GM23338 (cell line): ENCODE data around the gene ALDH18A1. TPM values are rescaled to one million over a fixed set of nuclear protein-coding genes. Genes with fewer than 3 reads are reported as not detected.

Experiments used
- ATAC-seq: fragments of 200-7000 bp; cut with Tn5 transposase; 3 replicates; pipeline ENCODE4 v1.9.1; 2020
- DNase-seq: peaks from one replicate; pipeline ENCODE4 v3.0.0-alpha.2; 2015; ENCODE audit warnings: low spot score
- H2AFZ ChIP-seq: fragments of 200-600 bp; sonication (generic); 2 replicates; pipeline ENCODE4 v1.8.0; 2016; ENCODE audit warnings: antibody characterized with exemption, mild to moderate bottlenecking, moderate library complexity
- H3F3A ChIP-seq: fragments of 200-600 bp; sonication (generic); replicated peaks from 2 replicates; pipeline ENCODE4 v1.8.0; 2017; ENCODE audit warnings: antibody characterized with exemption, mixed run types, low read depth
- H3K27ac ChIP-seq: fragments of 200-600 bp; sonication (generic); 2 replicates; pipeline ENCODE4 v1.6.1; 2016; ENCODE audit warnings: low read depth
- H3K27me3 ChIP-seq: fragments of 200-600 bp; sonication (generic); 2 replicates; pipeline ENCODE4 v1.8.0; 2016; ENCODE audit warnings: mild to moderate bottlenecking, mixed run types, moderate library complexity; ENCODE audit not compliant: insufficient read depth
- H3K36me3 ChIP-seq: fragments of 200-600 bp; sonication (generic); 2 replicates; pipeline ENCODE4 v1.8.0; 2016; ENCODE audit warnings: mild to moderate bottlenecking; ENCODE audit not compliant: insufficient read depth
- H3K4me1 ChIP-seq: fragments of 200-600 bp; sonication (generic); 2 replicates; pipeline ENCODE4 v1.8.0; 2016; ENCODE audit warnings: mild to moderate bottlenecking, moderate library complexity; ENCODE audit not compliant: insufficient read depth
- H3K4me2 ChIP-seq: fragments of 200-600 bp; sonication (generic); 2 replicates; pipeline ENCODE4 v1.7.1; 2017; ENCODE audit warnings: mixed run types
- H3K4me3 ChIP-seq: fragments of 200-600 bp; sonication (generic); 2 replicates; pipeline ENCODE4 v1.6.1; 2016; ENCODE audit warnings: mixed run types
- H3K79me2 ChIP-seq: fragments of 200-600 bp; sonication (generic); replicated peaks from 2 replicates; pipeline ENCODE4 v1.8.0; 2017; ENCODE audit warnings: mild to moderate bottlenecking; ENCODE audit not compliant: insufficient read depth
- H3K9me2 ChIP-seq: fragments of 200-600 bp; sonication (generic); 2 replicates; pipeline ENCODE4 v1.8.0; 2017; ENCODE audit not compliant: insufficient read depth
- H4K20me1 ChIP-seq: fragments of 200-600 bp; sonication (generic); replicated peaks from 2 replicates; pipeline ENCODE4 v1.8.0; 2017; ENCODE audit warnings: mild to moderate bottlenecking; ENCODE audit not compliant: insufficient read depth
- H3K27ac Mint-ChIP-seq: 2 replicates; pipeline ENCODE4 v1.8.0; 2020; ENCODE audit warnings: inconsistent platforms, mild to moderate bottlenecking, moderate library complexity, mixed read lengths
- H3K27me3 Mint-ChIP-seq: 3 replicates; pipeline ENCODE4 v1.8.0; 2022; ENCODE audit warnings: low read depth, mild to moderate bottlenecking, moderate library complexity, mixed read lengths, inconsistent platforms; ENCODE audit not compliant: insufficient read depth, poor library complexity
- H3K36me3 Mint-ChIP-seq: 3 replicates; pipeline ENCODE4 v1.8.0; 2021; ENCODE audit warnings: low read depth, mild to moderate bottlenecking, inconsistent platforms, moderate library complexity, mixed read lengths
- H3K4me1 Mint-ChIP-seq: 3 replicates; pipeline ENCODE4 v1.8.0; 2020; ENCODE audit warnings: mild to moderate bottlenecking, inconsistent platforms, mixed read lengths
- H3K4me3 Mint-ChIP-seq: 3 replicates; pipeline ENCODE4 v1.8.0; 2021; ENCODE audit warnings: moderate library complexity, mild to moderate bottlenecking, inconsistent platforms, mixed read lengths
- H3K9me3 Mint-ChIP-seq: 3 replicates; pipeline ENCODE4 v1.8.0; 2020; ENCODE audit warnings: moderate library complexity, mild to moderate bottlenecking, inconsistent platforms, mixed read lengths
- CTCF ChIP-seq, 2 experiments: fragments of 200-600 bp in 1 of 2; sonication (generic) in 1 of 2; conservative IDR thresholded peaks; 2 replicates each; pipeline versions ENCODE4 v1.5.1 to v1.6.1; 2016 to 2017; ENCODE audit warnings: antibody characterized with exemption in 2 of 2, low read depth in 2 of 2, mild to moderate bottlenecking in 2 of 2, moderate library complexity in 1 of 2
- EZH2phosphoT487 ChIP-seq: fragments of 200-600 bp; sonication (generic); IDR thresholded peaks from one replicate; pipeline ENCODE4 v1.8.1; 2018; ENCODE audit warnings: antibody characterized with exemption; ENCODE audit not compliant: unreplicated experiment
- JUNB ChIP-seq: IDR thresholded peaks from one replicate; pipeline ENCODE4 v1.6.1; 2016; ENCODE audit warnings: antibody characterized with exemption; ENCODE audit not compliant: unreplicated experiment
- NANOG ChIP-seq: IDR thresholded peaks from 2 replicates; pipeline ENCODE4 v1.6.1; 2016; ENCODE audit warnings: antibody characterized with exemption, borderline replicate concordance
- REST ChIP-seq: IDR thresholded peaks from one replicate; pipeline ENCODE4 v1.6.1; 2018; ENCODE audit warnings: antibody characterized with exemption; ENCODE audit not compliant: unreplicated experiment
- STAT1 ChIP-seq: IDR thresholded peaks from one replicate; pipeline ENCODE4 v1.6.1; 2016; ENCODE audit warnings: antibody characterized with exemption; ENCODE audit not compliant: unreplicated experiment
- ZNF114 ChIP-seq: fragments of 250-450 bp; sonication (Bioruptor Pico); IDR thresholded peaks from 2 replicates; pipeline ENCODE4 v1.5.0; 2020; ENCODE audit warnings: mild to moderate bottlenecking, moderate library complexity
- polyA plus RNA-seq: library from polyadenylated mRNA; unstranded; fragments of >200 nt; fragmentation: Nextera tagmentation; extraction: Ambion mirVana; gene quantifications from 2 replicates; pipeline ENCODE4 v1.2.1, GENCODE V29; 2016
- total RNA-seq: library from RNA; depleted of rRNA; stranded (reverse); fragments of >200 nt; shearing (Covaris generic); gene quantifications from 2 replicates; pipeline ENCODE4 v1.2.3, GENCODE V29; 2014

Gene ALDH18A1
- total and polyA plus RNA-seq, 2 experiments from 2014 or later = 35.1 to 117 TPM

GRCh38 chr10:95648138-95648537, 8.4 kb downstream of the ALDH18A1 start (continued):
- no peak for TF ChIP-seq REST

GRCh38 chr10:95646160-95646559, 10.4 kb downstream of the ALDH18A1 start:
- Histone ChIP-seq H3K36me3 (0 out of 2 replicates have a peak, but pooled peaks cover 19% of the 10 kb centered on the region), H3K79me2 (peaks cover 42% of the 10 kb centered on the region), H3K4me3 (no peak overlapping the region), H3F3A (no peaks in the 10 kb centered on the region), H3K4me2 (no peak overlapping the region), H3K27ac (no peak overlapping the region), H4K20me1 (peaks cover 7% of the 10 kb centered on the region), H3K9me2 (no peaks in the 10 kb centered on the region), H3K27me3 (no peaks in the 10 kb centered on the region), H3K4me1 (0 out of 2 replicates have a peak, but pooled peaks cover 7% of the 10 kb centered on the region), H2AFZ (no peak overlapping the region)
- Mint-ChIP-seq H3K9me3 (no peaks in the 10 kb centered on the region; the same call in 1 of the 3 replicates), H3K4me3 (no peak overlapping the region), H3K4me1 (peaks cover 8% of the 10 kb centered on the region; the same call in 2 of the 3 replicates), H3K27me3 (no peaks in the 10 kb centered on the region), H3K36me3 (peaks cover 51% of the 10 kb centered on the region), H3K27ac (no peak overlapping the region)
- no peak for DNase-seq
- no peak for ATAC-seq
- TF ChIP-seq JUNB (no peak), ZNF114 (CRISPR knock-in tag) (no peak), CTCF (conservative IDR thresholded peaks at IDR 0.05; ENCODE audit: low read depth in 2 of 2) (no peak)

- peaks cover 7% of the 10 kb centered on the region for H4K20me1 ChIP-seq
- H3K4me1 ChIP-seq = no peaks in the 10 kb centered on the region
- no peak for DNase-seq
- peaks cover 32% of the 10 kb centered on the region for H3K79me2 ChIP-seq
- H3K9me2 ChIP-seq = no peaks in the 10 kb centered on the region
- no peak overlapping the region for H3K4me3 Mint-ChIP-seq
- no peak overlapping the region for H3K4me3 ChIP-seq
- no peaks in the 10 kb centered on the region for H3K27me3 Mint-ChIP-seq
- H3K4me1 Mint-ChIP-seq = peaks cover under 1% of the 10 kb centered on the region; the same call in 1 of the 3 replicates
- H3K27me3 ChIP-seq = no peaks in the 10 kb centered on the region
- H3K36me3 ChIP-seq = peaks cover 30% of the 10 kb centered on the region; the same call in 1 of the 2 replicates
- no peaks in the 10 kb centered on the region for H3F3A ChIP-seq
- ATAC-seq = no peak
- peaks cover 51% of the 10 kb centered on the region for H3K36me3 Mint-ChIP-seq
- H3K27ac ChIP-seq = no peak overlapping the region
- no peaks in the 10 kb centered on the region; the same call in 2 of the 3 replicates for H3K9me3 Mint-ChIP-seq
- no peak overlapping the region for H2AFZ ChIP-seq
- H3K27ac Mint-ChIP-seq = no peak overlapping the region
- H3K4me2 ChIP-seq = no peak overlapping the region
- TF ChIP-seq EZH2phosphoT487 (no peak), STAT1 (no peak), ZNF114 (CRISPR knock-in tag) (no peak), NANOG (no peak), JUNB (no peak)
Observed at GRCh38 chr10:95644901-95645300, 11.6 kb downstream of the ALDH18A1 start.
